ENCODE measurements around the gene GUSB.

GRCh38 chr7:65974191-65974801, 7.7 kb downstream of the GUSB start:
- TF ChIP-seq EZH2 (IDR thresholded peaks at IDR 0.05) (no peak), POLR2AphosphoS5 (IDR thresholded peaks at IDR 0.05; ENCODE audit: borderline replicate concordance, low read depth, low read length) (no peak), FOXP2 (optimal IDR thresholded peaks at IDR 0.05; ENCODE audit: control extremely low read depth, extremely low read length, insufficient read depth) (no peak)

Measured in SK-N-MC (cell line).